ENCODE data around the gene NPAS3.

Gene NPAS3

DNA sequence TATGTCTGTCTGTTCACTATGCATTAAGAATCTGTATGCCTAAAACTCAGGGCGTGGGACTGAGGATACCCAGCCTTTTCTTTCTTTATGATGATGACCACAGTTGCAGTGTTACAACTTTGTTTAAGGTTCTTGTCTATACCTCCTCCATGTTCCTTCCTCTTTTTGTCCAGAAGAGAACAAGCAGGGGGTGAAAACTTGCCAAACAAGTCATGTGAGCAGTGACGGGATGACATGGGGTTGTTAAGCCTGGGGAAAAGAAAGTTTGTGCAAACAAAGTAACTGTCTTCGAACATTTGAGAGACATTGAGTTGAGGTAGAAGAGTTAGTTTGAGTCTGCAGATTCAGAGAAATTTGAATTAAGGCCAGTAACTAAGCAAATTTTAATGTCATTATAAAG is 505.5 kb downstream of the NPAS3 start:
- no peak for DNase-seq
- Histone ChIP-seq H3K23ac (ENCODE audit: low read length) (no peak overlapping the region), H3K79me1 (ENCODE audit: low read length) (no peaks in the 10 kb centered on the region), H3K4ac (ENCODE audit: low read depth, low read length) (no peak overlapping the region), H2AFZ (ENCODE audit: insufficient read depth, low read length, poor library complexity) (no peak overlapping the region), H3K4me3 (ENCODE audit: low read depth, low read length) (no peak overlapping the region), H3K79me2 (ENCODE audit: control insufficient read depth, insufficient read depth, low read length, poor library complexity) (peaks cover 1% of the 10 kb centered on the region), H3K36me3 (ENCODE audit: control insufficient read depth in 1 of 2, insufficient read depth in 2 of 2, low read length in 2 of 2) (no peaks in the 10 kb centered on the region), H3K27ac (ENCODE audit: low read depth, low read length) (no peak overlapping the region), H3K14ac (ENCODE audit: low read length) (no peak overlapping the region), H3K27me3 (ENCODE audit: insufficient read depth, low read length) (no peaks in the 10 kb centered on the region), H3K9ac (ENCODE audit: low read length) (no peak overlapping the region), H3K4me1 (ENCODE audit: control insufficient read depth in 1 of 2, insufficient read depth in 2 of 2, low read length in 2 of 2) (no peaks in the 10 kb centered on the region), H2BK12ac (ENCODE audit: low read length) (no peak overlapping the region), H3K4me2 (ENCODE audit: low read length) (no peak overlapping the region), H3K9me3 (ENCODE audit: insufficient read depth, low read depth, low read length) (no peaks in the 10 kb centered on the region), H4K12ac (ENCODE audit: low read depth, low read length) (no peak overlapping the region), H2BK5ac (ENCODE audit: low read depth, low read length, poor library complexity) (no peak overlapping the region), H2BK120ac (ENCODE audit: insufficient read depth, low read length, poor library complexity) (no peak overlapping the region), H4K91ac (ENCODE audit: low read depth, low read length) (no peak overlapping the region), H4K8ac (ENCODE audit: low read depth, low read length) (no peak overlapping the region), H2AK5ac (ENCODE audit: low read length) (no peak overlapping the region), H3K18ac (ENCODE audit: low read length) (no peak overlapping the region)
- WGBS (ENCODE audit: extremely low coverage, insufficient coverage, insufficient read length): no CpG with 5 or more reads among the region's 3 CpGs

DNA sequence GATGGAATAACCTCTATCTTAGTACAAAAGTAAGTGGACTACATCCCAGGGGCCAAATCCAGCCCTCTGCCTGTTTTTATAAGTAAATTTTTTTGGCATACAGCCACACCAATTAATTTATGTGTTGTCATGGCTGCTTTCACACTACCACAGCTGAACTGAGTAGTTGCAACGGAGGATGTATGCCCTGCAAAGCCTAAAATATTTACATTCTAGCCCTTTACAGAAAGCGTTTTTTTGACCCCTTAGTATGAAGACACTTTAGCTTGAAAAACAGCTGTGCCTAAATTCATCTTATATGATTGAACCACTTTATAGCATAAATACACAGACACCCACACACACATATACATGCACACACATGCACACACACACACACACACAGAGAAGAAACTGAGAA is 510.6 kb downstream of the NPAS3 start:
- no CpG with 5 or more reads among the region's 2 CpGs for WGBS (ENCODE audit: extremely low coverage, insufficient coverage, insufficient read length)
- H2AK5ac ChIP-seq (ENCODE audit: low read length): no peak overlapping the region

DNA sequence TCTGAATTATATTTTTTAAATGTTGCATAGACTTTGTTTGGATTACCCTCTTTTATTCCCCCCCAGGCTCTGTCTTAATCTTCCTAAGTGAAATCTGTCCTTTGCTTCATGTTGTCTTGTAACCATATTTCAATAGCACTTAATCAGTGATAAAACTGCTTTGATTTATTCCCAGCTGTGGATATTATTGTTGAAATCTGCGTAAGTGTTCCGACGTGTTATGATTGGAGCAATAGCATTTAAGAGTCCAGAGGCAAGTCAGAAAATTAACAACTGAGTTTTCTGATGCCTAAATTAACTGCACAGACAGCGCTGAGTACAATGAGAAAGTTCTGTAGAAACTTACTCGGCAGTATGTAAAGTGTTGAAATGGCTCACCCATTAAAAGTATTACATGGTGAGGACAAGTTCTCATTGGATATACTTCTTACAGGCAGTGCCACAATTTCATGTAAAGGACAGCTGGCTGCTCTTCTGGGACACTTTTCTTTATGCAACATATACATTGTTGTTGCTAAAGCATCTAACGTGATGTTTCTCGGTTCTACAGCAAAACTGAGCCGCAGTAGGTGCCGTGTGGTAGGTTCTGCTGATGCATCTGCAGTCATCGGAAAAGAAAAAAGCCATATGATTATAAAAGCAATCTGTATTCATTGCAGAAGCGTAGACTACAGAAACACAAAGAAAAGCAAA is 511.2 kb downstream of the NPAS3 start:
- no peaks in the 10 kb centered on the region for H3K9me3 ChIP-seq (ENCODE audit: insufficient read depth, low read depth, low read length)
- DNase-seq: no peak
- WGBS (ENCODE audit: extremely low coverage, insufficient coverage, insufficient read length): no CpG with 5 or more reads among the region's 11 CpGs
- no peak overlapping the region for H4K91ac ChIP-seq (ENCODE audit: low read depth, low read length)
- no peak overlapping the region for H3K18ac ChIP-seq (ENCODE audit: low read length)
- no peaks in the 10 kb centered on the region for H3K36me3 ChIP-seq (ENCODE audit: control insufficient read depth in 1 of 2, insufficient read depth in 2 of 2, low read length in 2 of 2)
- H3K14ac ChIP-seq (ENCODE audit: low read length): no peak overlapping the region
- no peak overlapping the region for H3K23ac ChIP-seq (ENCODE audit: low read length)
- H3K79me2 ChIP-seq (ENCODE audit: control insufficient read depth, insufficient read depth, low read length, poor library complexity): no peaks in the 10 kb centered on the region
- H2AFZ ChIP-seq (ENCODE audit: insufficient read depth, low read length, poor library complexity): no peak overlapping the region
- H3K4me2 ChIP-seq (ENCODE audit: low read length): no peak overlapping the region
- H3K27ac ChIP-seq (ENCODE audit: low read depth, low read length): no peak overlapping the region
- H3K4me1 ChIP-seq (ENCODE audit: control insufficient read depth in 1 of 2, insufficient read depth in 2 of 2, low read length in 2 of 2): no peaks in the 10 kb centered on the region
- H2BK5ac ChIP-seq (ENCODE audit: low read depth, low read length, poor library complexity): no peak overlapping the region
- no peak overlapping the region for H3K9ac ChIP-seq (ENCODE audit: low read length)
- H2BK12ac ChIP-seq (ENCODE audit: low read length): no peak overlapping the region
- no peak overlapping the region for H4K8ac ChIP-seq (ENCODE audit: low read depth, low read length)
- no peaks in the 10 kb centered on the region for H3K27me3 ChIP-seq (ENCODE audit: insufficient read depth, low read length)
- H3K4me3 ChIP-seq (ENCODE audit: low read depth, low read length): no peak overlapping the region
- no peaks in the 10 kb centered on the region for H3K79me1 ChIP-seq (ENCODE audit: low read length)
- H2AK5ac ChIP-seq (ENCODE audit: low read length): no peak overlapping the region
- no peak overlapping the region for H2BK120ac ChIP-seq (ENCODE audit: insufficient read depth, low read length, poor library complexity)
- H3K4ac ChIP-seq (ENCODE audit: low read depth, low read length): no peak overlapping the region
- H4K12ac ChIP-seq (ENCODE audit: low read depth, low read length): no peak overlapping the region

More for the DNA sequence above, 510.6 kb downstream of the NPAS3 start:
- DNase-seq: no peak
- no peak overlapping the region for H3K4ac ChIP-seq (ENCODE audit: low read depth, low read length)
- H4K91ac ChIP-seq (ENCODE audit: low read depth, low read length): no peak overlapping the region
- H2BK12ac ChIP-seq (ENCODE audit: low read length): no peak overlapping the region
- H3K23ac ChIP-seq (ENCODE audit: low read length): no peak overlapping the region
- no peaks in the 10 kb centered on the region for H3K79me2 ChIP-seq (ENCODE audit: control insufficient read depth, insufficient read depth, low read length, poor library complexity)
- H3K27ac ChIP-seq (ENCODE audit: low read depth, low read length): no peak overlapping the region
- H3K9ac ChIP-seq (ENCODE audit: low read length): no peak overlapping the region
- no peak overlapping the region for H3K4me3 ChIP-seq (ENCODE audit: low read depth, low read length)
- H2BK120ac ChIP-seq (ENCODE audit: insufficient read depth, low read length, poor library complexity): no peak overlapping the region
- no peak overlapping the region for H2AFZ ChIP-seq (ENCODE audit: insufficient read depth, low read length, poor library complexity)
- H3K36me3 ChIP-seq (ENCODE audit: control insufficient read depth in 1 of 2, insufficient read depth in 2 of 2, low read length in 2 of 2): no peaks in the 10 kb centered on the region
- no peaks in the 10 kb centered on the region for H3K27me3 ChIP-seq (ENCODE audit: insufficient read depth, low read length)
- no peak overlapping the region for H3K18ac ChIP-seq (ENCODE audit: low read length)
- H3K9me3 ChIP-seq (ENCODE audit: insufficient read depth, low read depth, low read length): no peaks in the 10 kb centered on the region
- no peak overlapping the region for H4K12ac ChIP-seq (ENCODE audit: low read depth, low read length)
- no peaks in the 10 kb centered on the region for H3K79me1 ChIP-seq (ENCODE audit: low read length)
- no peak overlapping the region for H3K4me2 ChIP-seq (ENCODE audit: low read length)
- H2BK5ac ChIP-seq (ENCODE audit: low read depth, low read length, poor library complexity): no peak overlapping the region
- no peaks in the 10 kb centered on the region for H3K4me1 ChIP-seq (ENCODE audit: control insufficient read depth in 1 of 2, insufficient read depth in 2 of 2, low read length in 2 of 2)
- no peak overlapping the region for H4K8ac ChIP-seq (ENCODE audit: low read depth, low read length)
- H3K14ac ChIP-seq (ENCODE audit: low read length): no peak overlapping the region

DNA sequence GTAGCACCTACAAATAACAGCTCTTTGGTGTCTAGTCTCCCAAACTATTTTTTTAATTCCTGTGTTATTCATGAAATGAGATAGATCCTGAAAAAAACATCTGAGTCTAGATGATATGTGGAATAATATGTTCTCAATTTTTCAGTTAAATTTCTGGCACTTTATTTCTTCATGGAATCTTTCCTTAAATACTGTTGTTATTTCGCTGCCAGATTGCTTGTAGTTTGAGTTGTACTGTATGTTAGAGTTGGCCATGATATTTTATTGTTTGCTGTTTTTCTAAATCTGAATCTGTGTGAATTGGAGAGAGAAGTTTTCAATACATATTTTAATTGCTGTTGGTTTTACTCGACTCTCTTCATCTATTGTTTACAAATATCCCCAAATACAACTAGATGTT is 511.7 kb downstream of the NPAS3 start:
- no peak overlapping the region for H2AK5ac ChIP-seq (ENCODE audit: low read length)
- H3K23ac ChIP-seq (ENCODE audit: low read length): no peak overlapping the region
- no peak overlapping the region for H3K27ac ChIP-seq (ENCODE audit: low read depth, low read length)
- no peak overlapping the region for H3K4ac ChIP-seq (ENCODE audit: low read depth, low read length)
- no peak overlapping the region for H3K14ac ChIP-seq (ENCODE audit: low read length)
- DNase-seq: no peak
- WGBS (ENCODE audit: extremely low coverage, insufficient coverage, insufficient read length): no CpG with 5 or more reads among the region's 2 CpGs
- no peak overlapping the region for H3K9ac ChIP-seq (ENCODE audit: low read length)
- no peak overlapping the region for H4K12ac ChIP-seq (ENCODE audit: low read depth, low read length)
- no peak overlapping the region for H2BK5ac ChIP-seq (ENCODE audit: low read depth, low read length, poor library complexity)
- no peaks in the 10 kb centered on the region for H3K4me1 ChIP-seq (ENCODE audit: control insufficient read depth in 1 of 2, insufficient read depth in 2 of 2, low read length in 2 of 2)
- no peak overlapping the region for H2AFZ ChIP-seq (ENCODE audit: insufficient read depth, low read length, poor library complexity)
- no peaks in the 10 kb centered on the region for H3K27me3 ChIP-seq (ENCODE audit: insufficient read depth, low read length)
- H3K18ac ChIP-seq (ENCODE audit: low read length): no peak overlapping the region
- H2BK120ac ChIP-seq (ENCODE audit: insufficient read depth, low read length, poor library complexity): no peak overlapping the region
- H3K4me3 ChIP-seq (ENCODE audit: low read depth, low read length): no peak overlapping the region
- no peak overlapping the region for H4K8ac ChIP-seq (ENCODE audit: low read depth, low read length)
- no peak overlapping the region for H3K4me2 ChIP-seq (ENCODE audit: low read length)
- H3K79me1 ChIP-seq (ENCODE audit: low read length): no peaks in the 10 kb centered on the region
- no peaks in the 10 kb centered on the region for H3K36me3 ChIP-seq (ENCODE audit: control insufficient read depth in 1 of 2, insufficient read depth in 2 of 2, low read length in 2 of 2)
- H3K9me3 ChIP-seq (ENCODE audit: insufficient read depth, low read depth, low read length): no peaks in the 10 kb centered on the region
- no peaks in the 10 kb centered on the region for H3K79me2 ChIP-seq (ENCODE audit: control insufficient read depth, insufficient read depth, low read length, poor library complexity)
- no peak overlapping the region for H2BK12ac ChIP-seq (ENCODE audit: low read length)
- no peak overlapping the region for H4K91ac ChIP-seq (ENCODE audit: low read depth, low read length)

Data from trophoblast cell (in vitro differentiated cells and primary cell).